Activated naive CD4-positive, alpha-beta T cell treated with Interleukin-2 at 50 U/mL for 16 hours (primary cell): ENCODE measurements around the gene CCM2L.

Experiments
- DNase-seq: peaks from one replicate; pipeline ENCODE4 v3.0.0-alpha.2; 2020

The CCM2L gene

GRCh38 chr20:32062776-32063170 is 52.5 kb downstream of the CCM2L start:
- DNase-seq, result no peak

- no peak for DNase-seq
Observed at GRCh38 chr20:32063695-32064094, 53.5 kb downstream of the CCM2L start.

- DNase-seq, result no peak
Observed at GRCh38 chr20:32064667-32065066, 54.4 kb downstream of the CCM2L start.

DNA sequence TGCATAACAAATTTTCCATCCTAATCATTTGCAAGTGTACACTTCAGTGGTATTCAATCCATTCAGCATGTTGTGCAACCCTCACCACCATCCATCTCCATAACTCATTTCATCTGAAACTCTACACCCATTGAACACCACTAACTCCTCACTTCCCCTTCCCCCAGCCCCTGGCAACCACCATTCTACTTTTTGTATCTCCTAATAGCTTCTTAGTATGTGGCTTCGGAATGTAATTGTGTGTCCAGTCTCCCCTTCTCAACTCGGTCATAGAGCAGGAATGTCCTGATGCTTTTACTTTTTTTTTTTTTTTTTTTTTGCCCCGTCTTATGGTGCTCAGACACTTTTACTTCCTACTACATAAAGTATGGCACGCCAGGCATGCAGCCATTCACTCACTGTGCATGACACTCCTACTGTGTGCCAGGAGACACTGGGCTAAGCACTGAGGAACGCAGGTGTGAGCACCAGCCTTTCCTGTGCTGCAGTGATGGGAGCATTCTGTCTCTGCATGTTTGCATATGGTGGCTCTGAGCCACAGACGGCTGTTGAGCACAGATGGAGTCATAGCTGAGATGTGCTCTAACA is 57.1 kb downstream of the CCM2L start:
- no peak for DNase-seq

- DNase-seq, result no peak
Observed at GRCh38 chr20:32068174-32068573, 57.9 kb downstream of the CCM2L start.

- no peak for DNase-seq
Observed at GRCh38 chr20:32069711-32070110, 59.5 kb downstream of the CCM2L start.

DNA sequence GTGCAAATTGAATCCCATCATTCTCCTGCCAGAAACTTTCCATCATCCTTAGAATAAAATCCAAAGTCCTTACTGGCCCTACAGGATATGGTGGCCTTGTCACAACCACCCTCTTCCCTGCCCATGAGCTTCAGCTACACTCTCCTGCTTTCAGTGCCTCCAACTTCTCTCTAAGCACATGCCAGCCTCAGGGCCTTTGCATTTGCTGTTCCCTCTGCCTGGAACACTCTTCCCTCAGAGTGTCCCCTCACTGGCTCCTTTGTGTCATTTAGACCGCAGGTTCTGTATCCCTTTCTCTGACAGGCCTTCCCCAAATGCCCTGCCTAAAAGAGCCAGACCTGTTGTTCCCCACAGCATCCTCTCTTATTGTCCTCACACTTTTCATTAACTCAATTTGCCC is 60.0 kb downstream of the CCM2L start:
- DNase-seq, result no peak

GRCh38 chr20:32070690-32071213 is 60.5 kb downstream of the CCM2L start:
- no peak for DNase-seq

GRCh38 chr20:32071395-32072167 is 61.3 kb downstream of the CCM2L start:
- DNase-seq, result no peak

DNA sequence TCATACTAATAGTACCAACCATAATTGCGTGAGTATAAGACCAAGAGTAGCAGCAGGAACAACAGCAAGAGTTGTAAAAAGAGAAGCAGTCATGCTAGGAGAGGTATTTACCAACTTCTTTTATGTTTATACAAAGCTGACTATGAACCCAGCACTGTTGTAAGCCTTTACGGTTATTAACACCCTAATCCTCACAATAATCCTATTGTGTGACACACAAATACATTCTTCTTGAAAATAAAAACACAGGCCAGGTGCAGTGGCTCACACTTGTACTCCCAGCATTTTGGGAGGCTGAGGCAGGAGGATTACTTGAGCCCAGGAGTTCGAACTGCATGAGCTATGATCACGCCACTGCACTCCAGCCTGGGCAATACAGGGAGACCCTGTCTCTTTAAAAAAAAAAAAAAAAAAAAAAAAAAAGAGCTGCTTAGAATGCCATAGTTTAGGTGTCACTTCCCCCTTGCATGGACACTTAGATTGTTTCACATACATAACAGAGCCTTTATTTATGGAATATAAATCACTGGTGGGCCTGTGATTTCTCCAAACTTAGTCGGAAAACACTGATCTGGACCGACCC is 62.0 kb downstream of the CCM2L start:
- DNase-seq, result no peak

DNA sequence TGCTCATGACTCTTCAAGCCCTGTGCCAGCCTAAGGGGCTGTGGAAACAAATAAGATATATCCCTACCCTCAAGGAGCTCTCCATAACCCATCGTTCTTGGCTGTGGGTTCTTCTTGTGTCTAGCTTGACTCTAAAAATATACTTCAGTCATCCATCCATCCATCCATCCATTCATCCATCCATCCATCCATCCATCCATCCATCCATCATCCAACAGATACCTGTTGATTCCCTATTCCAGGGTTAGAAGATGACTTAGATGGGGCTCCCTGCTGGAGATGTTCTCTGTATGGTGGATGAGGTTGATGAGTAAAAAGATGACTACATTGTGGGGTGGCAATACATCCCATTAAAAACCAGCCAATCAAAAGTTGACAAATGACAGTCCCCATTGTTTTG is 65.3 kb downstream of the CCM2L start:
- DNase-seq, result no peak

DNA sequence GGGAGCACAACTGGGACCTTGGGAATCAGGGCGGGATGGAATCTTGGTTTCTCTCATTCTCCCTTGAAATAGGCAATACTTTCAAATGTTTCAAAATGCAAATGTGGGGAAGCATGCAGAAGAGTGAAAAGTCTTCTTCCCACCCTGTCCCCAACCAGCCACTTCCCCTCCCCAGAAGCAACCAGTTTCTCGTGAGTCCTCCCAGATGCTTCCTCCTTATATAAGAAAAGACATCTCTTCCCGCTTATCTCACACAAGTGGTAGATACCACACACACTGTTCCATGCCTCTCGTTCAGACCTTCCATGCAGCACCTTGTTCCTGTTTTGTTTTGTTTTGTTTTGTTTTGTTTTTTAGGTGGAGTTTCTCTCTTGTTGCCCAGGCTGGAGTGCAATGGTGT is 67.0 kb downstream of the CCM2L start:
- no peak for DNase-seq

DNA sequence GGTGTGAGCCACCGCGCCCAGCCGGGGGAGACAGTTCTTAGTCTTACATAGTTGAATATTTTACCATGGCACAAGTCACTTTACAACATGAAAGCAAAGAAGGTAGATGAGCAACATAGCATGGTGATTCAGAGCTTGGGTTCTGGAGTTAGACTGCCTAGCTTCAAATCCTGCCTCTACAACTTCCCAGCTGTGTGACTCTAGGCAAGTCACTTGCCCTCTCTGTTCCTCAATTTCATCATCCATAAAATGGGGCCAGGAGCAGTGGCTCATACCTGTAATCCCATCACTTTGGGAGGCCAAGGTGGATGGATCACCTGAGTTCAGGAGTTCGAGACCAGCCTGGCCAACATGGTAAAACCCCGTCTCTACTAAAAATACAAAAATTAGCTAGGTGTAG is 68.1 kb downstream of the CCM2L start:
- no peak for DNase-seq

DNA sequence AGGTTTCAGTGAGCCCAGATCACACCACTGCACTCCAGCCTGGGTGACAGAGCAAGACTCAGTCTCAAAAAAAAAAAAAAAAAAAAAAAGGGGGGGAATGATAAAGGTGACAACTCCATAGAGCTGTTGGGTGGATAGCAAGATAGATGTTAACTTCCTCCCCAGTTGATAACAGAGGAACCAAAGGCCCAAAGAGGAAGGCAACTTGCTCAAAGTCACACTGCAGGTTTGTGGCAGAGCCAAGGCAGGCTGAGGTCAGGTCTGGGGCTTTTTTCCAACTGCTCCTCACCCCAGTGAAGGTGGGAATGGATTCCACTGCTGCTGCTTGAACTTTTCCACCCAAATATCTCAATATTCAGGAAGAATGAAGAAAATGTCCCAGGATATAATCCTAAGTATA is 68.6 kb downstream of the CCM2L start:
- no peak for DNase-seq

GRCh38 chr20:32079655-32080109 is 69.4 kb downstream of the CCM2L start:
- DNase-seq, result no peak

GRCh38 chr20:32080783-32081182 is 70.5 kb downstream of the CCM2L start:
- no peak for DNase-seq
